ENCODE data around the gene ALX4.

- TF ChIP-seq POLR2AphosphoS5 (IDR thresholded peaks at IDR 0.05; ENCODE audit: low read depth, low read length), result no peak
- no peak for TF ChIP-seq POLR2A (IDR thresholded peaks at IDR 0.05; ENCODE audit: low read depth, low read length)
- TF ChIP-seq TAF1 (IDR thresholded peaks at IDR 0.05; ENCODE audit: low read depth, low read length), result no peak
- no peak for TF ChIP-seq SPI1 (IDR thresholded peaks at IDR 0.05; ENCODE audit: low read depth, low read length)
- TF ChIP-seq POU2F2 (IDR thresholded peaks at IDR 0.05; ENCODE audit: low read depth, low read length), result no peak
Measured at GRCh38 chr11:44267750-44268613, 42.0 kb downstream of the ALX4 start.

Data from GM12891 (cell line).